Stimulated activated memory B cell treated with anti-CD40 and anti-IgM and Interleukin-4, amounts not matched to agents 10 μg/mL and 1 μg/mL and 100 μg/mL, for 72 hours (primary cell): ENCODE measurements around the gene KRTAP16-1.
"Not testable (repeated sequence)": the region's sequence is repeated elsewhere in the genome, so short reads cannot be mapped to it uniquely, and the experiment has no call there.

Experiments
- ATAC-seq: fragments of 150-1000 bp; cut with Tn5 transposase; 2 replicates; pipeline ENCODE4 v1.10.0; 2021
- H3K27ac Mint-ChIP-seq: one replicate; pipeline ENCODE4 v1.8.0; 2022; ENCODE audit warnings: mild to moderate bottlenecking, mixed read lengths
- H3K27me3 Mint-ChIP-seq: one replicate; pipeline ENCODE4 v1.8.0; 2022; ENCODE audit warnings: mixed read lengths
- H3K36me3 Mint-ChIP-seq: one replicate; pipeline ENCODE4 v1.8.0; 2022; ENCODE audit warnings: mixed read lengths
- H3K4me1 Mint-ChIP-seq: one replicate; pipeline ENCODE4 v1.8.0; 2022; ENCODE audit warnings: mixed read lengths
- H3K4me3 Mint-ChIP-seq: one replicate; pipeline ENCODE4 v1.8.0; 2022; ENCODE audit warnings: mild to moderate bottlenecking, moderate library complexity, mixed read lengths
- H3K9me3 Mint-ChIP-seq: one replicate; pipeline ENCODE4 v1.8.0; 2022; ENCODE audit warnings: mixed read lengths

KRTAP16-1 gene, protein sequence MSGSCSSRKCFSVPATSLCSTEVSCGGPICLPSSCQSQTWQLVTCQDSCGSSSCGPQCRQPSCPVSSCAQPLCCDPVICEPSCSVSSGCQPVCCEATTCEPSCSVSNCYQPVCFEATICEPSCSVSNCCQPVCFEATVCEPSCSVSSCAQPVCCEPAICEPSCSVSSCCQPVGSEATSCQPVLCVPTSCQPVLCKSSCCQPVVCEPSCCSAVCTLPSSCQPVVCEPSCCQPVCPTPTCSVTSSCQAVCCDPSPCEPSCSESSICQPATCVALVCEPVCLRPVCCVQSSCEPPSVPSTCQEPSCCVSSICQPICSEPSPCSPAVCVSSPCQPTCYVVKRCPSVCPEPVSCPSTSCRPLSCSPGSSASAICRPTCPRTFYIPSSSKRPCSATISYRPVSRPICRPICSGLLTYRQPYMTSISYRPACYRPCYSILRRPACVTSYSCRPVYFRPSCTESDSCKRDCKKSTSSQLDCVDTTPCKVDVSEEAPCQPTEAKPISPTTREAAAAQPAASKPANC

DNA sequence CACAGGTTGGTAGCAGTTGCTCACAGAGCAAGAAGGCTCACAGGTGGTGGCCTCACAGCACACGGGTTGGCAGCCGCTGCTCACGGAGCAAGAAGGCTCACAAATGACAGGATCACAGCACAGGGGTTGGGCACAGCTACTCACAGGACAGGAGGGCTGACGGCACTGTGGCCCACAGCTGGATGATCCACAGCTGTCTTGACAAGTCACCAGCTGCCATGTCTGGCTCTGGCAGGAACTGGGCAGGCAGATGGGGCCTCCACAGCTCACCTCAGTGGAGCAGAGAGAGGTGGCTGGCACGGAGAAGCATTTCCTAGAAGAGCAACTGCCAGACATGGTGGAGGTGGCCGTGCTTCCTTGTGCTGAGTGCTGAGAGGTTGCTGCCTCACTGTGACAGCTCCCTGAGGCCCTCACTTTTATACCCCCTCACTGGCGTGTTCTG, at the start of gene KRTAP16-1:
Gene KRTAP16-1 (minus strand): TSS at position 392 of the 442 bp plus-strand sequence. CDS start 56 bp downstream, at position 336.
- Mint-ChIP-seq H3K27ac (peak within 1 kb of the TSS; percentile 95), H3K27me3 (peaks cover 10% of the 10 kb centered on the region), H3K4me1 (peaks cover 31% of the 10 kb centered on the region), H3K4me3 (peak within 1 kb of the TSS; percentile 52), H3K36me3 (no peaks in the 10 kb centered on the region), H3K9me3 (no peaks in the 10 kb centered on the region)
- peak; percentile 75 for ATAC-seq

GRCh38 chr17:41354536-41354935, 45.4 kb upstream of the KRTAP16-1 start:
- no peaks in the 10 kb centered on the region for H3K36me3 Mint-ChIP-seq
- H3K9me3 Mint-ChIP-seq, result peaks cover 3% of the 10 kb centered on the region
- ATAC-seq, result no peak
- H3K27ac Mint-ChIP-seq, result no peak overlapping the region
- no peak overlapping the region for H3K4me3 Mint-ChIP-seq
- H3K27me3 Mint-ChIP-seq, result peaks cover 30% of the 10 kb centered on the region
- H3K4me1 Mint-ChIP-seq, result no peaks in the 10 kb centered on the region

GRCh38 chr17:41352597-41353366, 43.7 kb upstream of the KRTAP16-1 start:
- Mint-ChIP-seq H3K4me3 (no peak overlapping the region), H3K4me1 (no peaks in the 10 kb centered on the region), H3K36me3 (no peaks in the 10 kb centered on the region), H3K9me3 (peaks cover 3% of the 10 kb centered on the region), H3K27me3 (peaks cover 29% of the 10 kb centered on the region), H3K27ac (no peak overlapping the region)
- no peak for ATAC-seq

- H3K9me3 Mint-ChIP-seq, result no peaks in the 10 kb centered on the region
- H3K36me3 Mint-ChIP-seq, result no peaks in the 10 kb centered on the region
- H3K27me3 Mint-ChIP-seq, result peaks cover 16% of the 10 kb centered on the region
- no peak overlapping the region for H3K4me3 Mint-ChIP-seq
- H3K27ac Mint-ChIP-seq, result no peak overlapping the region
- no peaks in the 10 kb centered on the region for H3K4me1 Mint-ChIP-seq
- no peak for ATAC-seq
These were observed 42.1 kb upstream of the KRTAP16-1 start for GRCh38 chr17:41351177-41351576.

- H3K4me3 Mint-ChIP-seq, H3K36me3 Mint-ChIP-seq, H3K4me1 Mint-ChIP-seq, ATAC-seq, H3K9me3 Mint-ChIP-seq, H3K27ac Mint-ChIP-seq: not testable (repeated sequence)
- peaks cover 16% of the 10 kb centered on the region for H3K27me3 Mint-ChIP-seq
These were observed 41.3 kb upstream of the KRTAP16-1 start, which contains the start of gene KRT33A for GRCh38 chr17:41350381-41350878. KRT33A (minus strand) TSS chr17:41350828; CDS start chr17:41350767, 61 bp downstream.

DNA sequence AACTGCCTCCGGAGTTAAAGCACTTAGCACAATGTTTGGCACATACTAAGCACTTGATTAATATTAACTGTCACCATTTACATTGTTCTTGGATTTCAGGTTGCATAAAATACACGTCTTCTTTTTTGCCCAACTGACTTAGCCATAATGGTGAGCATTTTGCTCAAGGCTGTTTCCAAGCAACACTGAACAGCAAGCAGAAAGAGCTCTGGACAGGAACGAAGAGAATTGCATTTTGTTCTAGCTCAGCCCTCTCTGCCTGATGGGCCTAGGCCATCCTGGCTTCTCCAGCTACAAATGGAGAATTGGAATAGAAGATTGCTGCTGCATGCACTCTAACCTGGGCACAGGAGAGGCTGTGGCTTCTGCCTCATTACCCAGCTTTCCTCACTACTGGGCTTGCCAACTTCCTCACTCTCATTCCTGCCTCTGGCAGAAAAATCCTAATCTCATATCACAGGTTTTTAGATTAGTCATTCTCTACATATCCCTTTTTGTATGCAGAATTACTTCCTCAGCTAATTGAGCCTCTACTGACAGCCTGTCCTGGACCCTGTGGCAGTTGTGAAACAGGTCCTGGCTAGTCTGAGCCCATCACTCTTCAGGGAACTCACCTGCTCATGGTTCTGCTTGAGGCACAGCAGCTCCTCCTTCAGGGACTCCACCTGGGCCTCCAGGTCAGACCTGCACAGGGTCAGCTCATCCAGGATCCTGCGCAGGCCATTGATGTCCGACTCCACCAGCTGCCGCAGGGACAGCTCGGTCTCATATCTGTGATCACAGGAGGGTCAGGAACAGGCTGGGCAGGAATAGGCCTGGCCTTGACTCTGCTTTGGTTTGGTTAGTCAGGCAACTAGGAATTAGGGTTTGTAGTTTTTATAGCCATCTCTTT, 39.0 kb upstream of the KRTAP16-1 start:
- Mint-ChIP-seq H3K27me3 (peaks cover 16% of the 10 kb centered on the region), H3K4me1 (no peaks in the 10 kb centered on the region), H3K4me3 (no peak overlapping the region), H3K36me3 (no peaks in the 10 kb centered on the region), H3K9me3 (peaks cover 2% of the 10 kb centered on the region), H3K27ac (no peak overlapping the region)
- no peak for ATAC-seq

- not testable (repeated sequence) for H3K27me3 Mint-ChIP-seq, H3K27ac Mint-ChIP-seq, H3K4me3 Mint-ChIP-seq, ATAC-seq, H3K36me3 Mint-ChIP-seq, H3K9me3 Mint-ChIP-seq, H3K4me1 Mint-ChIP-seq
These were observed 37.3 kb upstream of the KRTAP16-1 start for GRCh38 chr17:41346421-41346820.

DNA sequence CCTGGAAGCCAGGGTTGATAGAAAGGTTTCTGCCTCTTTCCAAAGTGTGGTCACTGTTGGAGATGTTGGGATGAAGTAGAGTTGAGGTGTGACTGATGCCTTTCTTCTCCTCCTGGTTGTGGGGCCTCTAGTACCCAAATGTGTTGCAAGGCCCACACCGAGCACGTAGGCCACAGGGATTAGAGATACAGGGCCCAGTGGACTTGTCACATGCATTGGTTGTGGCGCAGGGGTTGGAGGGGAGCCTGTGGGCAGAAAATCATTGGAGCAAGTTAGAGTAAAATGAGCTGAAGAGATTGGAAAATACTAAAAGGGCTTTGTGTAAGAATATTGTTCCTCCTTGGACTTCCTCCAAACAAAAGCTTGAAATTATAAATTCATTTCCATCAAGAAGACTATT, 36.9 kb upstream of the KRTAP16-1 start:
- Mint-ChIP-seq H3K27ac (no peak overlapping the region), H3K4me1 (peaks cover 2% of the 10 kb centered on the region), H3K4me3 (no peak overlapping the region), H3K9me3 (peaks cover 4% of the 10 kb centered on the region), H3K27me3 (no peaks in the 10 kb centered on the region), H3K36me3 (no peaks in the 10 kb centered on the region)
- no peak for ATAC-seq

- H3K4me3 Mint-ChIP-seq, result no peak overlapping the region
- peaks cover 4% of the 10 kb centered on the region for H3K9me3 Mint-ChIP-seq
- no peaks in the 10 kb centered on the region for H3K27me3 Mint-ChIP-seq
- no peak for ATAC-seq
- H3K4me1 Mint-ChIP-seq, result peaks cover 22% of the 10 kb centered on the region
- H3K36me3 Mint-ChIP-seq, result no peaks in the 10 kb centered on the region
- no peak overlapping the region for H3K27ac Mint-ChIP-seq
These were observed 33.9 kb upstream of the KRTAP16-1 start for GRCh38 chr17:41343029-41343428.

- Mint-ChIP-seq H3K27me3 (no peaks in the 10 kb centered on the region), H3K36me3 (no peaks in the 10 kb centered on the region), H3K4me1 (peaks cover 22% of the 10 kb centered on the region), H3K27ac (no peak overlapping the region), H3K4me3 (no peak overlapping the region), H3K9me3 (peaks cover 4% of the 10 kb centered on the region)
- ATAC-seq, result no peak
These were observed 32.1 kb upstream of the KRTAP16-1 start for GRCh38 chr17:41340934-41341861.

DNA sequence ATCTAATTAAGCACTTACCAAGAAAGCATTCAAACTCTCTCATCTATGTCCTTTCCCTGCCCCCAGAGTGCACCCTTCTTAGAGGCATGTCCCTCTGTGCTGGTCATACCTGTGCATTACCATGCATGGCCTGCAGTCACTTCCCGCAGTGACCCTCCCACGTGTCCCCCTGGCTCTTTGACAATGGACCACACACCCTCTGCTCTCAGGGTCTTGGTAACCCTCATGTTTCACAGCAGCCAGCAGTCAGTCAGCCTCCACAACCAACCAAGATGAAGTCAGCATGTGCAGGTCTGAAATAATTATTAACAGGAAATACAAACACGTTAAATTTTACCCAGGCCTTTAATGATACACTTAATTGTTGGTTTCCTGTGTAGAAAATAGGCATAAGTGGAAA, 31.4 kb upstream of the KRTAP16-1 start:
- peaks cover 26% of the 10 kb centered on the region for H3K4me1 Mint-ChIP-seq
- no peak overlapping the region for H3K27ac Mint-ChIP-seq
- H3K36me3 Mint-ChIP-seq, result no peaks in the 10 kb centered on the region
- H3K9me3 Mint-ChIP-seq, result peaks cover 4% of the 10 kb centered on the region
- H3K27me3 Mint-ChIP-seq, result peaks cover 5% of the 10 kb centered on the region
- no peak overlapping the region for H3K4me3 Mint-ChIP-seq
- no peak for ATAC-seq

DNA sequence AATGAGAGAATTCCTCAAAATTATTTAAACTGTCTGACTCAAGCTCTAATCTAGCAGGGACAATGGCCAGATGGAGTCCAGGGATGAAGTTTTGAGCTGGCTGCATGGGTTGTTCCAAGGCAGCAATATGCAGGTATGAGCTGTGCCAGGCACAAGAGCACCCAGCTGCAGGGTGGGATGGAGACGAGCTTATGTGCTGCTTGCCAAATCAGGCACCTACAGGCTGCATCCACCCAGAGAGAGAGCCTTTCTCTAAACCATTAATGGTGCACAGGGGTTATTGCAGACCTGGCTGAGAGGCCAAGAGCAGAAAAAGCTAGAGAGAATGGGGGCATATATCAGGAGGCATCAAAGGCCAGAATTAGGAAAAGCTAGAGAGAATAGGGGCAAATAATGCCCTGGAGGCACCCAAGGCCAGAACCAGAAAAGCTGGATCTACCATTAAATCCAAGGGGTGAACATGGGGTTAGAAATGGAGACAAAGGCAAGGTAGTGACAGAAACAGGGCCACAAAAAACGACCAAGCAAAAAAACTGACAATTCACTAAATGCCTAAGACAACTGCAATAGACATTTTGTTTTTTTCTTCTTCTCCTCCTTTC, 30.6 kb upstream of the KRTAP16-1 start:
- Mint-ChIP-seq H3K4me1 (peaks cover 31% of the 10 kb centered on the region), H3K36me3 (no peaks in the 10 kb centered on the region), H3K27me3 (peaks cover 13% of the 10 kb centered on the region), H3K4me3 (no peak overlapping the region), H3K9me3 (peaks cover 4% of the 10 kb centered on the region), H3K27ac (no peak overlapping the region)
- ATAC-seq, result no peak

DNA sequence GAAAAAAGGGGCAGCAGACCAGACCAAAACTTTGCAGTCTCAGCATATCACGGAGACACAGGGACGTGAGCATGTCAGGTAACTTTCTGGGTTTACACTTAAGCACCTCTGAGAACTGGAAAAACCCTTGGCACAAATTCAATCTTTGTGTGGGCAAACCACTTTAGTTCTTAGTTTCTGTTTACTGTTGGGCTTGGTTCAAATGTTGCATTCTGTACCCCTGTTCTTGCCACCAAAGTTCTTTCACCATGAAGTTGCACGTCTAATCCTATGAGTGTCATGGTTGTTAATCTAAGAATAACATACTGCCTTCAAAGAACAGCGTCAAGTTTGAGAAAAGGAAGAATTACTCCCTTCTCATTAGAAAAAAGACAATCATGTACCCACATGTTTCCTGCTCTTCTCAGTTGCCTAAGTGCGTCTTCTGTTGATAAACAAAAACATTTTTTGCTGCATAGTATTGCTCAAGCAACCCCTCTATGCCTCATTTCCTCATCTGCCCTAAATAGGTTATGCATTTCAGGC, 29.9 kb upstream of the KRTAP16-1 start:
- H3K36me3 Mint-ChIP-seq, result no peaks in the 10 kb centered on the region
- no peak overlapping the region for H3K4me3 Mint-ChIP-seq
- peak; percentile 21 for ATAC-seq
- H3K27ac Mint-ChIP-seq, result no peak overlapping the region
- H3K9me3 Mint-ChIP-seq, result peaks cover 4% of the 10 kb centered on the region
- H3K27me3 Mint-ChIP-seq, result peaks cover 16% of the 10 kb centered on the region
- H3K4me1 Mint-ChIP-seq, result peaks cover 37% of the 10 kb centered on the region
